GM12873 (cell line): ENCODE measurements around the gene KRTAP9-8.
"Not testable (repeated sequence)": the region's sequence is repeated elsewhere in the genome, so short reads cannot be mapped to it uniquely, and the experiment has no call there.

ENCODE experiments used
- TF ChIP-seq, protein P1 (sequence below): IDR thresholded peaks from 2 replicates; pipeline ENCODE4 v1.5.1; 2012; ENCODE audit warnings: low read depth, mild to moderate bottlenecking, moderate library complexity, low read length, control low read depth; ENCODE audit not compliant: insufficient read depth; ENCODE audit errors: missing control alignments

The KRTAP9-8 gene

DNA sequence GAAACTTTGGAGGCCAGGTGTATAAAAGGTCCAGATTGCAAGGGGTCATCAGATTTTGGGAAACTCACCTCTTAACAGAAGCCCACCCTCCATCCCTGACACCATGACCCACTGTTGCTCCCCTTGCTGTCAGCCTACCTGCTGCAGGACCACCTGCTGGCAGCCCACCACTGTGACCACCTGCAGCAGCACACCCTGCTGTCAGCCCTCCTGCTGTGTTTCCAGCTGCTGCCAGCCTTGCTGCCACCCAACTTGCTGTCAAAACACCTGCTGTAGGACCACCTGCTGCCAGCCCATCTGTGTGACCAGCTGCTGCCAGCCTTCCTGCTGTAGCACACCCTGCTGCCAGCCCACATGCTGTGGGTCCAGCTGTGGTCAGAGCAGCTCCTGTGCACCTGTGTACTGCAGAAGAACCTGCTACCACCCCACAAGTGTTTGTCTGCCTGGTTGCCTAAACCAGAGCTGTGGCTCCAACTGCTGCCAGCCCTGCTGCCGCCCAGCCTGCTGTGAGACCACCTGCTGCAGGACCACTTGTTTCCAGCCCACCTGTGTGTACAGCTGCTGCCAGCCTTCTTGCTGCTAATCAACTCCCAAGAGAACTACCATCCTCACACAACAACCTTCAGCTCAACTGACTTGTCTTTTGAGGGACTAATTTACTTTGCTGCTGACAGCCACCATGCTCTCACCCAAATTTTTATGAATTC is 5.2 kb upstream of the KRTAP9-8 start, which contains the start of gene KRTAP9-3:
KRTAP9-3 (plus strand) TSS at position 51 of the 707 bp plus-strand sequence; CDS start at position 104, 53 bp downstream.
- TF ChIP-seq, protein P1, sequence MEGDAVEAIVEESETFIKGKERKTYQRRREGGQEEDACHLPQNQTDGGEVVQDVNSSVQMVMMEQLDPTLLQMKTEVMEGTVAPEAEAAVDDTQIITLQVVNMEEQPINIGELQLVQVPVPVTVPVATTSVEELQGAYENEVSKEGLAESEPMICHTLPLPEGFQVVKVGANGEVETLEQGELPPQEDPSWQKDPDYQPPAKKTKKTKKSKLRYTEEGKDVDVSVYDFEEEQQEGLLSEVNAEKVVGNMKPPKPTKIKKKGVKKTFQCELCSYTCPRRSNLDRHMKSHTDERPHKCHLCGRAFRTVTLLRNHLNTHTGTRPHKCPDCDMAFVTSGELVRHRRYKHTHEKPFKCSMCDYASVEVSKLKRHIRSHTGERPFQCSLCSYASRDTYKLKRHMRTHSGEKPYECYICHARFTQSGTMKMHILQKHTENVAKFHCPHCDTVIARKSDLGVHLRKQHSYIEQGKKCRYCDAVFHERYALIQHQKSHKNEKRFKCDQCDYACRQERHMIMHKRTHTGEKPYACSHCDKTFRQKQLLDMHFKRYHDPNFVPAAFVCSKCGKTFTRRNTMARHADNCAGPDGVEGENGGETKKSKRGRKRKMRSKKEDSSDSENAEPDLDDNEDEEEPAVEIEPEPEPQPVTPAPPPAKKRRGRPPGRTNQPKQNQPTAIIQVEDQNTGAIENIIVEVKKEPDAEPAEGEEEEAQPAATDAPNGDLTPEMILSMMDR = not testable (repeated sequence)

DNA sequence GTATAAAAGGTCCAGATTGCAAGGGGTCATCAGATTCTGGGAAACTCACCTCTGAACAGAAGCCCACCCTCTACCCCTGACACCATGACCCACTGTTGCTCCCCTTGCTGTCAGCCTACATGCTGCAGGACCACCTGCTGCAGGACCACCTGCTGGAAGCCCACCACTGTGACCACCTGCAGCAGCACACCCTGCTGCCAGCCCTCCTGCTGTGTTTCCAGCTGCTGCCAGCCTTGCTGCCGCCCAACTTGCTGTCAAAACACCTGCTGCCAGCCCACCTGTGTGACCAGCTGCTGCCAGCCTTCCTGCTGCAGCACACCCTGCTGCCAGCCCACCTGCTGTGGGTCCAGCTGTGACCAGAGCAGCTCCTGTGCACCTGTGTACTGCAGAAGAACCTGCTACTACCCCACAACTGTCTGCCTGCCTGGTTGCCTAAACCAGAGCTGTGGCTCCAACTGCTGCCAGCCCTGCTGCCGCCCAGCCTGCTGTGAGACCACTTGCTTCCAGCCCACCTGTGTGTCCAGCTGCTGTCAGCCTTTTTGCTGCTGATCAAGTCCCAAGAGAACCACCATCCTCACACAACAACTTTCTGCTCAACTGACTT is 11.9 kb downstream of the KRTAP9-8 start, which contains the start of gene KRTAP9-4:
KRTAP9-4 (plus strand) TSS at position 51 of the 604 bp plus-strand sequence; CDS start at position 85, 34 bp downstream.
- TF ChIP-seq, protein P1 = not testable (repeated sequence)

DNA sequence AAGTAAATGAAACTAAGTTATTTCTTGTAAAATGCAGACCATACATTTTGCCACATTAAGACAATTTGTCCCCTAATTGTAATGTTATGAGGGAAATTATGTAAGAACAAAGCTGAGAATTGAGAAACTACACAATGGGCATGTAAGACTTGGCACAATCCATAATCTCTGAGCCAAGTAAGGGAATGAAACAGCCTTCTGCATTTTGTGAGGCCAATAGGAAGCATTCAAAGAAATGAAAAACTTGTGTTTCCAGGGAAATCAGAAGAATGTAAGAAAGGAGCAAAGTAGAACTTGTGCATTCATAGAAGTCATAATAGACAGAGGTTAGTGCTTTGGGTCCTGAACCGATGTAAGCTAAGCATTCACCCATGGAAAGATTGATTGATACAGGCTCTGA is 13.5 kb downstream of the KRTAP9-8 start:
- TF ChIP-seq, protein P1 = no peak

DNA sequence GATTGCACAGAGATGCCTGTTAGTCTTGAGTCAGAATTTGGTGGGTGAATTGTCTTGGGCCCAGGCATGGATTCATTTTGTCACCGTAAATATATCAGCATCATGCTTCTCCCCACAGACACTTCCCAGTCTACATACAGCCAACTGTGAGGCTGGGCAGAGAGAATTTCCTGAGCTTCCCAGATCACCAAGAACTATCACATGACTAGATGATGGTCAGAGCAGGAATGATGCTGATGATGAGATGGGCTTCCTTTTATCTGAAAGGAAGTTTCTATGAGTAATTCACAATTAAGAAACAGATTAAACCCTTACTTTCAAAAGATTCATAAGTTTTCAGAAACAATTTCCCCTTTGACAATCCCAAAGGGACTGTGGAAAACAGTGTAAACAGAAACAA is 17.1 kb downstream of the KRTAP9-8 start:
- TF ChIP-seq, protein P1 = no peak

DNA sequence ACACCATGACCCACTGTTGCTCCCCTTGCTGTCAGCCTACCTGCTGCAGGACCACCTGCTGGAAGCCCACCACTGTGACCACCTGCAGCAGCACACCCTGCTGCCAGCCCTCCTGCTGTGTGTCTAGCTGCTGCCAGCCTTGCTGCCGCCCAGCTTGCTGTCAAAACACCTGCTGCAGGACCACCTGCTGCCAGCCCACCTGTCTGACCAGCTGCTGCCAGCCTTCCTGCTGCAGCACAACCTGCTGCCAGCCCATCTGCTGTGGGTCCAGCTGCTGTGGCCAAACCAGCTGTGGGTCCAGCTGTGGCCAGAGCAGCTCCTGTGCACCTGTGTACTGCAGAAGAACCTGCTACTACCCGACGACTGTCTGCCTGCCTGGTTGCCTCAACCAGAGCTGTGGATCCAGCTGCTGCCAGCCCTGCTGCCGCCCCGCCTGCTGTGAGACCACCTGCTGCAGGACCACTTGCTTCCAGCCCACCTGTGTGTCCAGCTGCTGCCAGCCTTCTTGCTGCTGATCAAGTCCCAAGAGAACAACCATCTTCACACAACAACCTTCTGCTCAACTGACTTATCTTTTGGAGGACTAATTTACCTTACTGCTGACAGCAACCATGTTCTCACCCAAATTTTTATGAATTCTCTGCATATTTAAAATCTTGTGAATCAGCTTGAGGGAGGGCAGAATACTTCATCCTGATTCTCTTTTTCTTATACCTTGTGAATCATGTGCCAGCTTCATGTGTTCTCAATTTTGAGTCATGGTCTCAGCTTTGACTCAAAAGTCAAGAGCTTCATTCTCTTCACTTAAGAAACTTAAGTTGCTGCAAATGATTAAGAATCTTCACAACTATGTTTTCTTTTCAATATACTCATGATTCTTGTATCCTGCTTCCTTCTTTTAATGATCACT is 17.8 kb downstream of the KRTAP9-8 start, which contains the start of gene KRTAP9-9:
KRTAP9-9 (plus strand) TSS at position 4 of the 910 bp plus-strand sequence.
- TF ChIP-seq, protein P1 = not testable (repeated sequence)

- TF ChIP-seq, protein P1 = no peak
Observed at GRCh38 chr17:41256291-41256685, 18.5 kb downstream of the KRTAP9-8 start.
